Measurements from ENCODE around the gene ZNF618. TPM values are rescaled to one million over a fixed set of nuclear protein-coding genes. Genes with fewer than 3 reads are reported as not detected.

Gene ZNF618
- total RNA-seq, 2 donors from 2014 or later = 0.04 TPM; not detected in 1

GRCh38 chr9:113928269-113928668 lies 52.2 kb downstream of the ZNF618 start:
- Mint-ChIP-seq H3K9me3 (peaks cover 7% of the 10 kb centered on the region), H3K27me3 (peaks cover 10% of the 10 kb centered on the region), H3K27ac (no peak overlapping the region), H3K36me3 (ENCODE audit: low read depth) (no peaks in the 10 kb centered on the region), H3K4me3 (no peak overlapping the region), H3K4me1 (no peaks in the 10 kb centered on the region)
- no peak for ATAC-seq (replicated peaks)

GRCh38 chr9:113929634-113930389 lies 53.7 kb downstream of the ZNF618 start:
- Mint-ChIP-seq H3K27me3 (peaks cover 7% of the 10 kb centered on the region), H3K4me1 (no peaks in the 10 kb centered on the region), H3K27ac (no peak overlapping the region), H3K9me3 (peaks cover 2% of the 10 kb centered on the region), H3K4me3 (no peak overlapping the region), H3K36me3 (ENCODE audit: low read depth) (no peaks in the 10 kb centered on the region)
- no peak for ATAC-seq (replicated peaks)

- H3K9me3 Mint-ChIP-seq = no peaks in the 10 kb centered on the region
- no peaks in the 10 kb centered on the region for H3K36me3 Mint-ChIP-seq (ENCODE audit: low read depth)
- H3K27ac Mint-ChIP-seq = no peak overlapping the region
- no peak for ATAC-seq (replicated peaks)
- no peaks in the 10 kb centered on the region for H3K4me1 Mint-ChIP-seq
- peaks cover 5% of the 10 kb centered on the region for H3K27me3 Mint-ChIP-seq
- H3K4me3 Mint-ChIP-seq = no peak overlapping the region
Observed at GRCh38 chr9:113930390-113930783, 54.3 kb downstream of the ZNF618 start.

GRCh38 chr9:113931140-113931539 lies 55.0 kb downstream of the ZNF618 start:
- no peak overlapping the region for H3K4me3 Mint-ChIP-seq
- peaks cover 5% of the 10 kb centered on the region for H3K27me3 Mint-ChIP-seq
- H3K9me3 Mint-ChIP-seq = no peaks in the 10 kb centered on the region
- no peak for ATAC-seq (replicated peaks)
- H3K27ac Mint-ChIP-seq = no peak overlapping the region
- H3K4me1 Mint-ChIP-seq = no peaks in the 10 kb centered on the region
- no peaks in the 10 kb centered on the region for H3K36me3 Mint-ChIP-seq (ENCODE audit: low read depth)

- no peak overlapping the region for H3K27ac Mint-ChIP-seq
- no peaks in the 10 kb centered on the region for H3K36me3 Mint-ChIP-seq (ENCODE audit: low read depth)
- H3K27me3 Mint-ChIP-seq = peaks cover 5% of the 10 kb centered on the region
- no peaks in the 10 kb centered on the region for H3K9me3 Mint-ChIP-seq
- no peak overlapping the region for H3K4me3 Mint-ChIP-seq
- ATAC-seq (replicated peaks) = no peak
- H3K4me1 Mint-ChIP-seq = no peaks in the 10 kb centered on the region
Observed at GRCh38 chr9:113931777-113932176, 55.7 kb downstream of the ZNF618 start.

GRCh38 chr9:113932906-113933584 lies 56.9 kb downstream of the ZNF618 start:
- peaks cover 5% of the 10 kb centered on the region for H3K27me3 Mint-ChIP-seq
- no peaks in the 10 kb centered on the region for H3K36me3 Mint-ChIP-seq (ENCODE audit: low read depth)
- H3K4me3 Mint-ChIP-seq = no peak overlapping the region
- H3K4me1 Mint-ChIP-seq = no peaks in the 10 kb centered on the region
- ATAC-seq (replicated peaks) = no peak
- no peak overlapping the region for H3K27ac Mint-ChIP-seq
- H3K9me3 Mint-ChIP-seq = no peaks in the 10 kb centered on the region

- no peak overlapping the region for H3K27ac Mint-ChIP-seq
- peaks cover under 1% of the 10 kb centered on the region for H3K27me3 Mint-ChIP-seq
- H3K4me1 Mint-ChIP-seq = no peaks in the 10 kb centered on the region
Observed at GRCh38 chr9:113933671-113934070, 57.6 kb downstream of the ZNF618 start.

GRCh38 chr9:113934167-113934828 lies 58.2 kb downstream of the ZNF618 start:
- Mint-ChIP-seq H3K4me1 (no peaks in the 10 kb centered on the region), H3K27ac (no peak overlapping the region), H3K9me3 (no peaks in the 10 kb centered on the region), H3K27me3 (no peaks in the 10 kb centered on the region), H3K36me3 (ENCODE audit: low read depth) (no peaks in the 10 kb centered on the region), H3K4me3 (no peak overlapping the region)
- no peak for ATAC-seq (replicated peaks)

More at GRCh38 chr9:113933671-113934070, 57.6 kb downstream of the ZNF618 start:
- no peak for ATAC-seq (replicated peaks)
- Mint-ChIP-seq H3K4me3 (no peak overlapping the region), H3K36me3 (ENCODE audit: low read depth) (no peaks in the 10 kb centered on the region), H3K9me3 (no peaks in the 10 kb centered on the region)

- no peaks in the 10 kb centered on the region for H3K9me3 Mint-ChIP-seq
- H3K27me3 Mint-ChIP-seq = no peaks in the 10 kb centered on the region
- no peak overlapping the region for H3K4me3 Mint-ChIP-seq
- no peak overlapping the region for H3K27ac Mint-ChIP-seq
- H3K36me3 Mint-ChIP-seq (ENCODE audit: low read depth) = no peaks in the 10 kb centered on the region
- no peaks in the 10 kb centered on the region for H3K4me1 Mint-ChIP-seq
- no peak for ATAC-seq (replicated peaks)
Observed at GRCh38 chr9:113934829-113935676, 58.9 kb downstream of the ZNF618 start.

GRCh38 chr9:113935677-113936380 lies 59.7 kb downstream of the ZNF618 start:
- no peak overlapping the region for H3K4me3 Mint-ChIP-seq
- H3K9me3 Mint-ChIP-seq = no peaks in the 10 kb centered on the region
- no peaks in the 10 kb centered on the region for H3K36me3 Mint-ChIP-seq (ENCODE audit: low read depth)
- H3K4me1 Mint-ChIP-seq = no peaks in the 10 kb centered on the region
- no peak for ATAC-seq (replicated peaks)
- H3K27ac Mint-ChIP-seq = no peak overlapping the region
- no peaks in the 10 kb centered on the region for H3K27me3 Mint-ChIP-seq

GRCh38 chr9:113940077-113940476 lies 64.0 kb downstream of the ZNF618 start:
- H3K9me3 Mint-ChIP-seq = no peaks in the 10 kb centered on the region
- no peak overlapping the region for H3K4me3 Mint-ChIP-seq
- H3K27me3 Mint-ChIP-seq = no peaks in the 10 kb centered on the region
- no peak for ATAC-seq (replicated peaks)
- H3K4me1 Mint-ChIP-seq = no peaks in the 10 kb centered on the region
- H3K36me3 Mint-ChIP-seq (ENCODE audit: low read depth) = no peaks in the 10 kb centered on the region
- H3K27ac Mint-ChIP-seq = no peak overlapping the region

- Mint-ChIP-seq H3K4me1 (no peaks in the 10 kb centered on the region), H3K4me3 (no peak overlapping the region), H3K9me3 (no peaks in the 10 kb centered on the region), H3K27ac (no peak overlapping the region), H3K36me3 (ENCODE audit: low read depth) (no peaks in the 10 kb centered on the region), H3K27me3 (no peaks in the 10 kb centered on the region)
- ATAC-seq (replicated peaks) = no peak
Observed at GRCh38 chr9:113941056-113941455, 64.9 kb downstream of the ZNF618 start.

GRCh38 chr9:113941526-113941925 lies 65.4 kb downstream of the ZNF618 start:
- no peak overlapping the region for H3K27ac Mint-ChIP-seq
- H3K27me3 Mint-ChIP-seq = no peaks in the 10 kb centered on the region
- H3K4me3 Mint-ChIP-seq = no peak overlapping the region
- H3K36me3 Mint-ChIP-seq (ENCODE audit: low read depth) = no peaks in the 10 kb centered on the region
- no peaks in the 10 kb centered on the region for H3K9me3 Mint-ChIP-seq
- no peaks in the 10 kb centered on the region for H3K4me1 Mint-ChIP-seq
- ATAC-seq (replicated peaks) = no peak
